Upper lobe of left lung (tissue), 6 donors: Measurements from ENCODE around the gene MTMR2. TPM values are rescaled to one million over a fixed set of nuclear protein-coding genes. Genes with fewer than 3 reads are reported as not detected.

ENCODE experiments used
- ATAC-seq, 2 donors: fragments of 200-7000 bp; cut with Tn5 transposase; one replicate each; pipeline ENCODE4 v1.9.1; 2022; ENCODE audit warnings: mild to moderate bottlenecking in 2 of 2, moderate library complexity in 2 of 2; ENCODE audit not compliant: low FRiP score in 2 of 2
- DNase-seq, 2 donors: peaks; one replicate each; pipeline ENCODE4 v3.0.0-alpha.2; 2019 to 2020
- H3K27ac ChIP-seq, 4 donors: fragments of 200-600 bp; sonication (generic); one replicate each; pipeline ENCODE4 v1.5.1; 2016 to 2019
- H3K27me3 ChIP-seq, 4 donors: fragments of 200-600 bp; sonication (generic); one replicate each; pipeline ENCODE4 v1.5.1; 2017 to 2019
- H3K36me3 ChIP-seq, 4 donors: fragments of 200-600 bp; sonication (generic); one replicate each; pipeline ENCODE4 v1.5.1; 2016 to 2019
- H3K4me1 ChIP-seq, 4 donors: fragments of 200-600 bp; sonication (generic); one replicate each; pipeline ENCODE4 v1.5.1; 2018 to 2019
- H3K4me3 ChIP-seq, 4 donors: fragments of 200-600 bp; sonication (generic); one replicate each; pipeline ENCODE4 v1.5.1; 2017 to 2019; ENCODE audit warnings: mild to moderate bottlenecking in 2 of 4, moderate library complexity in 1 of 4
- H3K9me3 ChIP-seq, 4 donors: fragments of 200-600 bp; sonication (generic); one replicate each; pipeline ENCODE4 v1.5.1; 2018 to 2019
- EP300 ChIP-seq, 4 donors: sonication (generic); formaldehyde crosslinking; IDR thresholded peaks; one replicate each; pipeline ENCODE4 v1.5.1; 2017; ENCODE audit warnings: antibody characterized with exemption in 4 of 4, control low read depth in 2 of 4
- POLR2A ChIP-seq, 4 donors: fragments of 450-650 bp; IDR thresholded peaks; one replicate each; pipeline ENCODE4 v1.5.1; 2016 to 2017; ENCODE audit warnings: antibody characterized with exemption in 4 of 4, mild to moderate bottlenecking in 2 of 4
- POLR2AphosphoS5 ChIP-seq, 2 donors: sonication (generic); formaldehyde crosslinking; IDR thresholded peaks; one replicate each; pipeline ENCODE4 v1.5.1; 2017; ENCODE audit warnings: antibody characterized with exemption in 2 of 2
- WGBS, 2 donors: methylation state at CpG; one replicate each; pipeline ENCODE4 v1.1.5; 2017 to 2018; 5-methylcytosine and 5-hydroxymethylcytosine counted together
- total RNA-seq, 6 donors: library from RNA; depleted of rRNA in 4 of 6; stranded (reverse); fragments of >200 nt in 4 of 6; gene quantifications; one replicate each; pipeline versions ENCODE4 v1.1.0 to v1.2.1, GENCODE V29; 2016 to 2021
- TF ChIP-seq, protein P1 (sequence below), 6 experiments: fragments of 450-650 bp in 4 of 6; fragments of 200-600 bp in 2 of 6; sonication (generic) in 2 of 6; IDR thresholded peaks; one replicate each; pipeline ENCODE4 v1.5.1; 2016 to 2019; ENCODE audit warnings: antibody characterized with exemption in 6 of 6
- donor health status: DM: no; HTN: no; CAD: no; lungs with moderate emphysema.
- donor health status: DM: no; HTN: yes; CAD: no; lungs with severe emphysema.

MTMR2 gene
- total RNA-seq, 6 donors from 2014 or later, result 6.3 to 32.5 (median 25.0) TPM

DNA sequence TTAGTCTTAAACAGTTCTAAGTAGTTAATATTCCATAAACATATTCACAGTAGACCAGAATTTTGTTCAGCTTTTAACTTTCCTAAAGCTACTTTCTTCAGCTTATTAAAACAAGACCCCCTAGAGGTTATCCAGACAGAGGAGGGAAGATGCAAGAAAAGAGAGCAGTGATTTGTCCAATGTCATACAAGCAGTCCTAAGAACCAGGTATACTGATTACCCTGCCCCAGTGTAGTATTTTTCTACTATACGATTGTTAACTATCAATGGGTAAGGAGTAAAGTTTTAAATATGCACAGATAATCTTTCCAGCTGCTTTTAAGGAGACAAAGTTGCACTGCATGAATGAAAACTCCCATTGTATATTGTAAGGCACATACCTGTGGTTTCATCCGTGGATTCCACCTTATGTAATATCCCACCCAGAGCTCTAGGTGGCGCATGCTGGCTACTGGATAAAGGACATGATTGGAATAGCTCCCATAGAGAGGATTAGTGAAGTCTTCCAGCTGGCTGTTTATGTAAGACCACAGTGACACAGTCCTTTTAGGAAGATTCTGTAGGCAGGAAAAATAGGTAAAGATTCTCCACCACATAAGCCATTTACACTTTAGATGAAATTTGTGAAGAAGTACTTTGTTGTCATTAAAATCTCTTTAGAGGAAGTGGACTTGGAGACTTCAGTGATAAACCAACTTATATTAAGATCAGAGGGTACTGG, 88.0 kb downstream of the MTMR2 start:
- peak overlapping the region in 1 of 4 donors; percentile 5 for H3K27ac ChIP-seq
- peak in 1 of 2 donors; percentile 70 for DNase-seq

DNA sequence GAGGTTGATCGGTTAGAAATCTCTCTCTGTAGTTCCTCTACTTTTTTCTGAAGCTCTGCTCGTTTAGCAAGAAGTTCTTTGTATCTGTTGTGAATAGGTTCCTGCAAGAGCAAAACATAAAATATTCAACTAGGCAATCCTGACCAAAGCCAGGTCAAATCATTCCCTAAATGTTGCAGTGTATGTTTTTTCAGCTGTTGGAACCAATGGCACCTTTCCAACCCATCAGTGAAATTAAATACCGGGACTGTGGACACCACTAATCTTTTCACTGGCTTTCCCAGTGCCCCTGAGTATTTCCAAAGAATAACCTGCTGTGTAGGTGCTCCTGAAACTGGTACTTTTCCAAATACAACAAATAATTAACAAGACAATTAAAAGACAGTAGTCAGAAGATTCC, 88.6 kb downstream of the MTMR2 start:
- Histone ChIP-seq H3K27me3 (no peaks in the 10 kb centered on the region), H3K27ac (no peak overlapping the region), H3K9me3 (no peaks in the 10 kb centered on the region), H3K36me3 (peaks cover 2 to 60% (median 15%) of the 10 kb centered on the region in 4 donors), H3K4me3 (no peak overlapping the region), H3K4me1 (no peaks in the 10 kb centered on the region)
- no peak for ATAC-seq
- no peak for DNase-seq
- TF ChIP-seq POLR2A (IDR thresholded peaks at IDR 0.05) (no peak), POLR2AphosphoS5 (IDR thresholded peaks at IDR 0.05) (no peak), EP300 (IDR thresholded peaks at IDR 0.05) (no peak)
- TF ChIP-seq, protein P1, sequence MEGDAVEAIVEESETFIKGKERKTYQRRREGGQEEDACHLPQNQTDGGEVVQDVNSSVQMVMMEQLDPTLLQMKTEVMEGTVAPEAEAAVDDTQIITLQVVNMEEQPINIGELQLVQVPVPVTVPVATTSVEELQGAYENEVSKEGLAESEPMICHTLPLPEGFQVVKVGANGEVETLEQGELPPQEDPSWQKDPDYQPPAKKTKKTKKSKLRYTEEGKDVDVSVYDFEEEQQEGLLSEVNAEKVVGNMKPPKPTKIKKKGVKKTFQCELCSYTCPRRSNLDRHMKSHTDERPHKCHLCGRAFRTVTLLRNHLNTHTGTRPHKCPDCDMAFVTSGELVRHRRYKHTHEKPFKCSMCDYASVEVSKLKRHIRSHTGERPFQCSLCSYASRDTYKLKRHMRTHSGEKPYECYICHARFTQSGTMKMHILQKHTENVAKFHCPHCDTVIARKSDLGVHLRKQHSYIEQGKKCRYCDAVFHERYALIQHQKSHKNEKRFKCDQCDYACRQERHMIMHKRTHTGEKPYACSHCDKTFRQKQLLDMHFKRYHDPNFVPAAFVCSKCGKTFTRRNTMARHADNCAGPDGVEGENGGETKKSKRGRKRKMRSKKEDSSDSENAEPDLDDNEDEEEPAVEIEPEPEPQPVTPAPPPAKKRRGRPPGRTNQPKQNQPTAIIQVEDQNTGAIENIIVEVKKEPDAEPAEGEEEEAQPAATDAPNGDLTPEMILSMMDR (IDR thresholded peaks at IDR 0.05), result no peak
- WGBS, 2 donors, result 57 to 80% methylated on average over 3 of the region's 3 CpGs

More for the DNA sequence above, 88.0 kb downstream of the MTMR2 start:
- H3K9me3 ChIP-seq, result no peaks in the 10 kb centered on the region
- 10 to 31% methylated on average over 3 of the region's 3 CpGs for WGBS, 2 donors
- H3K4me1 ChIP-seq, result no peaks in the 10 kb centered on the region
- ATAC-seq, result peak; percentile 92 to 94
- H3K4me3 ChIP-seq, result no peak overlapping the region
- TF ChIP-seq POLR2AphosphoS5 (IDR thresholded peaks at IDR 0.05) (no peak), POLR2A (IDR thresholded peaks at IDR 0.05) (no peak)
- TF ChIP-seq, protein P1 (IDR thresholded peaks at IDR 0.05), result peak; percentile 77 to 86 (median 82)
- peaks cover 2 to 59% (median 16%) of the 10 kb centered on the region in 4 donors for H3K36me3 ChIP-seq
- no peaks in the 10 kb centered on the region for H3K27me3 ChIP-seq

GRCh38 chr11:95833378-95833777, 90.5 kb downstream of the MTMR2 start:
- no peak overlapping the region for H3K4me3 ChIP-seq
- no peaks in the 10 kb centered on the region for H3K27me3 ChIP-seq
- H3K36me3 ChIP-seq, result peaks cover 2 to 69% (median 18%) of the 10 kb centered on the region in 4 donors
- 0 to 69% methylated on average over 1 of the region's 1 CpG for WGBS, 2 donors
- TF ChIP-seq POLR2A (IDR thresholded peaks at IDR 0.05), result no peak
- TF ChIP-seq EP300 (IDR thresholded peaks at IDR 0.05), result no peak
- no peak for TF ChIP-seq POLR2AphosphoS5 (IDR thresholded peaks at IDR 0.05)
- TF ChIP-seq, protein P1 (IDR thresholded peaks at IDR 0.05), result no peak
- H3K9me3 ChIP-seq, result no peaks in the 10 kb centered on the region
- ATAC-seq (no peak), DNase-seq (no peak)
- H3K4me1 ChIP-seq, result no peaks in the 10 kb centered on the region
- no peak overlapping the region for H3K27ac ChIP-seq

DNA sequence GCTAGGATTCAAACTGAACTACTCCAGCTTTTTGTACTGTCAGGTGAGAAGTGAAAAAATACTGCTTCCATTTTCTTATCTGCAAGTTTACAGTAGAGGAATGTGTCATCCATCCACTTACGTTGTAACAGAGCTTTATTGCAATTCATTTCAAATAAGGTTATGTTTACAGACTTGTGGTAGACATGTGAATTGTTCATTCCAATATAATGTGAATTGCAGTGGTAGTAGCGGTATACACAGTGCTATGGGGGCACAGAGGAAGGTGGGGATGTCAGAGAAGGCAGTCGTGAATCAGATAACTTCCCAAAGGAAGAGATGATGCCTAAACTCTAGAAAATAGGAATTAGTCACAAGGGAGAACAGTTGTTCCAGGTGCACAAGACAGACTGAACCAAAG, 91.1 kb downstream of the MTMR2 start:
- WGBS, 2 donors, result 68 to 72% methylated on average over 3 of the region's 3 CpGs
- no peak overlapping the region for H3K27ac ChIP-seq
- no peaks in the 10 kb centered on the region for H3K4me1 ChIP-seq
- H3K9me3 ChIP-seq, result no peaks in the 10 kb centered on the region
- ATAC-seq, result no peak
- TF ChIP-seq, protein P1 (IDR thresholded peaks at IDR 0.05), result peak in 1 of 6 experiments; percentile 7
- TF ChIP-seq POLR2AphosphoS5 (IDR thresholded peaks at IDR 0.05) (no peak), POLR2A (IDR thresholded peaks at IDR 0.05) (no peak), EP300 (IDR thresholded peaks at IDR 0.05) (no peak)
- peaks cover under 1 to 74% (median 17%) of the 10 kb centered on the region in 4 donors for H3K36me3 ChIP-seq
- no peak overlapping the region for H3K4me3 ChIP-seq
- H3K27me3 ChIP-seq, result no peaks in the 10 kb centered on the region
- DNase-seq, result no peak
